GM18868 (cell line): ENCODE data around the gene TBX15.
"Not testable (repeated sequence)": the region's sequence is repeated elsewhere in the genome, so short reads cannot be mapped to it uniquely, and the experiment has no call there.

Source experiments
- ATAC-seq: cut with Tn5 transposase; IDR thresholded peaks from one replicate; pipeline ENCODE4 v1.9.1; 2021; ENCODE audit warnings: mild to moderate bottlenecking, moderate library complexity; ENCODE audit not compliant: unreplicated experiment

The TBX15 gene

GRCh38 chr1:118960567-118961136, 27.5 kb downstream of the TBX15 start:
- ATAC-seq = no peak

- peak; percentile 71 for ATAC-seq
Observed at GRCh38 chr1:118960026-118960561, 28.0 kb downstream of the TBX15 start.

GRCh38 chr1:118958937-118959631, 29.1 kb downstream of the TBX15 start:
- ATAC-seq = no peak

- no peak for ATAC-seq
Observed at GRCh38 chr1:118958140-118958539, 30.0 kb downstream of the TBX15 start.

- not testable (repeated sequence) for ATAC-seq
Observed at GRCh38 chr1:118957579-118957978, 30.6 kb downstream of the TBX15 start.

GRCh38 chr1:118954301-118954905, 33.7 kb downstream of the TBX15 start:
- no peak for ATAC-seq

- ATAC-seq = no peak
Observed at GRCh38 chr1:118951270-118951936, 36.7 kb downstream of the TBX15 start.

- ATAC-seq = no peak
Observed at GRCh38 chr1:118949315-118949714, 38.8 kb downstream of the TBX15 start.

- ATAC-seq = no peak
Observed at GRCh38 chr1:118948846-118949245, 39.3 kb downstream of the TBX15 start.

GRCh38 chr1:118948351-118948750, 39.8 kb downstream of the TBX15 start:
- no peak for ATAC-seq

GRCh38 chr1:118947790-118948189, 40.4 kb downstream of the TBX15 start:
- ATAC-seq = no peak

GRCh38 chr1:118947003-118947765, 41.0 kb downstream of the TBX15 start:
- no peak for ATAC-seq

- ATAC-seq = no peak
Observed at GRCh38 chr1:118945489-118945888, 42.7 kb downstream of the TBX15 start.

GRCh38 chr1:118944546-118944945, 43.6 kb downstream of the TBX15 start:
- no peak for ATAC-seq

GRCh38 chr1:118944133-118944532, 44.0 kb downstream of the TBX15 start:
- ATAC-seq = no peak

- ATAC-seq = no peak
Observed at GRCh38 chr1:118940957-118941356, 47.2 kb downstream of the TBX15 start.

- no peak for ATAC-seq
Observed at GRCh38 chr1:118937413-118938072, 50.6 kb downstream of the TBX15 start.

GRCh38 chr1:118934706-118935105, 53.4 kb downstream of the TBX15 start:
- no peak for ATAC-seq

- ATAC-seq = no peak
Observed at GRCh38 chr1:118933051-118933781, 54.9 kb downstream of the TBX15 start.

GRCh38 chr1:118931876-118932275, 56.3 kb downstream of the TBX15 start:
- ATAC-seq = no peak
